Liver (tissue), 9 donors: ENCODE data around the gene ABAT. TPM values are rescaled to one million over a fixed set of nuclear protein-coding genes. Genes with fewer than 3 reads are reported as not detected.
"Not testable (repeated sequence)": the region's sequence is repeated elsewhere in the genome, so short reads cannot be mapped to it uniquely, and the experiment has no call there.

ENCODE experiments used
- DNase-seq: peaks from one replicate; pipeline ENCODE4 v3.0.0-alpha.2; 2017; ENCODE audit warnings: low spot score
- H3K27ac ChIP-seq, 2 donors: one replicate each; pipeline ENCODE4 v1.7.0; 2013; ENCODE audit warnings: inconsistent platforms in 2 of 2, low read length in 2 of 2, control low read depth in 1 of 2, low read depth in 1 of 2, mild to moderate bottlenecking in 1 of 2
- H3K27me3 ChIP-seq, 4 donors: one replicate each; pipeline versions ENCODE4 v1.6.1 to v1.7.0; 2013; ENCODE audit warnings: low read length in 3 of 4, inconsistent platforms in 1 of 4, mild to moderate bottlenecking in 1 of 4, moderate library complexity in 1 of 4; ENCODE audit not compliant: control insufficient read depth in 4 of 4, insufficient read depth in 4 of 4
- H3K36me3 ChIP-seq, 4 donors: one replicate each; pipeline versions ENCODE4 v1.6.1 to v1.7.0; 2013; ENCODE audit warnings: low read length in 3 of 4, mild to moderate bottlenecking in 3 of 4, low read depth in 1 of 4, moderate library complexity in 1 of 4; ENCODE audit not compliant: control insufficient read depth in 4 of 4, insufficient read depth in 3 of 4
- H3K4me1 ChIP-seq, 4 donors: one replicate each; pipeline versions ENCODE4 v1.6.1 to v1.7.0; 2013; ENCODE audit warnings: low read length in 3 of 4, mild to moderate bottlenecking in 3 of 4, moderate library complexity in 1 of 4; ENCODE audit not compliant: control insufficient read depth in 4 of 4, insufficient read depth in 4 of 4
- H3K4me3 ChIP-seq, 3 donors: one replicate each; pipeline versions ENCODE4 v1.6.1 to v1.7.0; 2013; ENCODE audit warnings: low read length in 3 of 3, control low read depth in 1 of 3, low read depth in 1 of 3, mild to moderate bottlenecking in 1 of 3
- H3K9ac ChIP-seq, 2 donors: one replicate each; pipeline ENCODE4 v1.7.0; 2013; ENCODE audit warnings: low read length in 2 of 2, mild to moderate bottlenecking in 2 of 2, moderate library complexity in 2 of 2, control low read depth in 1 of 2, low read depth in 1 of 2
- H3K9me3 ChIP-seq, 4 donors: one replicate each; pipeline versions ENCODE4 v1.6.1 to v1.7.0; 2013; ENCODE audit warnings: low read length in 3 of 4; ENCODE audit not compliant: control insufficient read depth in 4 of 4
- ATF3 ChIP-seq: IDR thresholded peaks from 2 replicates; pipeline ENCODE4 v1.6.1; 2016; ENCODE audit warnings: antibody characterized with exemption
- FOXA1 ChIP-seq: IDR thresholded peaks from 2 replicates; pipeline ENCODE4 v1.6.1; 2016; ENCODE audit warnings: antibody characterized with exemption
- JUND ChIP-seq, 2 donors: IDR thresholded peaks; 2 replicates each; pipeline ENCODE4 v1.6.1; 2016; ENCODE audit warnings: antibody characterized with exemption in 2 of 2
- RAD21 ChIP-seq, 2 donors: IDR thresholded peaks; 2 replicates each; pipeline ENCODE4 v1.6.1; 2016; ENCODE audit warnings: antibody characterized with exemption in 2 of 2, mild to moderate bottlenecking in 2 of 2
- REST ChIP-seq: IDR thresholded peaks from 2 replicates; pipeline ENCODE4 v1.6.1; 2016; ENCODE audit warnings: antibody characterized with exemption, mild to moderate bottlenecking
- RXRA ChIP-seq, 2 donors: IDR thresholded peaks; 2 replicates each; pipeline ENCODE4 v1.6.1; 2017 to 2018; ENCODE audit warnings: antibody characterized with exemption in 2 of 2, mild to moderate bottlenecking in 1 of 2
- TAF1 ChIP-seq: conservative IDR thresholded peaks from 2 replicates; pipeline ENCODE4 v1.6.1; 2016; ENCODE audit warnings: antibody characterized with exemption, mild to moderate bottlenecking
- YY1 ChIP-seq: IDR thresholded peaks from 2 replicates; pipeline ENCODE4 v1.6.1; 2016; ENCODE audit warnings: antibody characterized with exemption, mild to moderate bottlenecking
- WGBS: extraction: QIAGEN DNeasy Blood & Tissue Kit; methylation state at CpG from one replicate; pipeline ENCODE4 v1.1.7; 2013; 5-methylcytosine and 5-hydroxymethylcytosine counted together
- polyA plus RNA-seq, 2 donors: library from polyadenylated mRNA; stranded (reverse) in 1 of 2; unstranded in 1 of 2; fragments of 200-250 nt in 1 of 2; fragments of >200 nt in 1 of 2; fragmentation: Nextera tagmentation in 1 of 2; extraction: Ambion mirVana in 1 of 2; gene quantifications; one replicate each; pipeline versions ENCODE4 v1.2.1 to v1.2.3, GENCODE V29; 2013 to 2015
- total RNA-seq, 2 donors: library from RNA; depleted of rRNA; stranded (reverse); fragments of >200 nt; gene quantifications; one replicate each; pipeline ENCODE4 v1.2.3, GENCODE V29; 2014
- donor health status: healthy.
- donor health status: healthy.
- donor health status: healthy.
- donor health status: healthy.
- donor health status: healthy.

Gene ABAT
- total and polyA plus RNA-seq, 4 donors: 52.4 to 205 (median 141) TPM

- TF ChIP-seq REST (no peak), TAF1 (no peak), FOXA1 (no peak), JUND (IDR thresholded peaks at IDR 0.05) (no peak), ATF3 (no peak)
Observed at GRCh38 chr16:8781797-8782196, 107.4 kb downstream of the ABAT start (continued).

DNA sequence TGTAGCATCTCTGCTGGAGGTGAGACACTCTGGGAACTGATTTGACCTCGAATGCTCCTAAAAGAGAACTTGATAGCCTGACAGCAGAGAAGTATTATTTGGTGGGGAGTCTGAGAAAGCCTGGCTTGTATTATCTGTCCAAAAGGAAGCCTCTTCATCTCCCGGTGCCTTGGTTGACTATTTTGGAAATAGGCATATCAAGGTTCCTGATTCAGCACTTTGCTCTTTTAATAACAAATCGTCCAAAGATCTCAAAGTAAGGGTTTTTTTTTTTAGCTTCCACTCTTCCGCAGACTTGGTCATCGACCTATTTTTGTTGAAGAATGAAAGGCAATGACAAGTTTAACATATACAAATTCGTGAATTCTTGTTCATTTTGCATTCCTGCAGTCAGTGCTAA lies 108.3 kb downstream of the ABAT start:
- H3K27me3 ChIP-seq: no peaks in the 10 kb centered on the region
- no peak overlapping the region for H3K27ac ChIP-seq
- no peak for TF ChIP-seq YY1
- H3K4me3 ChIP-seq: no peak overlapping the region
- no peaks in the 10 kb centered on the region for H3K9me3 ChIP-seq
- H3K4me1 ChIP-seq: no peaks in the 10 kb centered on the region
- no peak for DNase-seq
- 73% methylated on average over 6 of the region's 6 CpGs for WGBS
- H3K36me3 ChIP-seq: peaks cover 9 to 56% (median 34%) of the 10 kb centered on the region in 4 donors
- no peak overlapping the region for H3K9ac ChIP-seq

- Histone ChIP-seq H3K27me3 (no peaks in the 10 kb centered on the region), H3K27ac (no peak overlapping the region), H3K36me3 (peaks cover 0 to 29% (median 14%) of the 10 kb centered on the region in 4 donors), H3K4me1 (peaks cover 0 to 12% (median 7%) of the 10 kb centered on the region in 4 donors), H3K9ac (no peak overlapping the region), H3K9me3 (no peaks in the 10 kb centered on the region), H3K4me3 (no peak overlapping the region)
- 91% methylated on average over 6 of the region's 6 CpGs for WGBS
- TF ChIP-seq RXRA (IDR thresholded peaks at IDR 0.05): no peak
- no peak for TF ChIP-seq RAD21 (IDR thresholded peaks at IDR 0.05)
- TF ChIP-seq YY1: no peak
- TF ChIP-seq TAF1: no peak
- no peak for DNase-seq
Observed at GRCh38 chr16:8785408-8785807, 111.0 kb downstream of the ABAT start.

DNA sequence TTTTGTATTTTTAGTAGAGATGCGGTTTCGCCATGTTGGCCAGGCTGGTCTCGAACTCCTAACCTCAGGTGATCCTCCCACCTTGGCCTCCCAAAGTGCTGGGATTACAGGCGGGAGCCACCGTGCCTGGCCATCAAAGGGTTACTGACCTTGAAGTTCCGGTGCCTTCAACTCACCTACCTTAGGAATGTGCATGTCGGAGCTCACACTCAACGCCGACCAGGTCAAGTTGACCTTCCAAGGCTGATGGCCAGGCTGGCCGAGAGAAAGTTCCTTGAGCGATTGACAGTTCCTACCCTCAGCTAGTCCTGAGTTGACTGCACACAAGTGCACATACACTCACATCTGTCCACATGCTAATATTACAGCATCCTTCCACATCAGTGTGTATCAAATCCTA lies 111.9 kb downstream of the ABAT start:
- H3K27me3 ChIP-seq, H3K9ac ChIP-seq, H3K27ac ChIP-seq, H3K4me3 ChIP-seq, H3K9me3 ChIP-seq, DNase-seq: not testable (repeated sequence)
- WGBS: 77% methylated on average over 11 of the region's 11 CpGs
- Histone ChIP-seq H3K36me3 (peaks cover 0 to 20% (median 9%) of the 10 kb centered on the region in 4 donors), H3K4me1 (peaks cover 0 to 12% (median 7%) of the 10 kb centered on the region in 4 donors)
